GM19397 (cell line): ENCODE results near the gene CLCN7.
"Not testable (repeated sequence)": the region's sequence is repeated elsewhere in the genome, so short reads cannot be mapped to it uniquely, and the experiment has no call there.

ENCODE experiments used
- ATAC-seq: cut with Tn5 transposase; IDR thresholded peaks from one replicate; pipeline ENCODE4 v1.9.1; 2021; ENCODE audit warnings: mild to moderate bottlenecking, moderate library complexity; ENCODE audit not compliant: unreplicated experiment

Gene CLCN7

GRCh38 chr16:1488054-1488601 lies 13.3 kb upstream of the CLCN7 start:
- no peak for ATAC-seq

- no peak for ATAC-seq
These were observed 12.7 kb upstream of the CLCN7 start for GRCh38 chr16:1487395-1488053.

GRCh38 chr16:1486551-1487390 lies 11.9 kb upstream of the CLCN7 start:
- ATAC-seq: no peak

- ATAC-seq: no peak
These were observed 11.1 kb upstream of the CLCN7 start for GRCh38 chr16:1485847-1486496.

- ATAC-seq: no peak
These were observed 7.3 kb upstream of the CLCN7 start for GRCh38 chr16:1481906-1482835.

- ATAC-seq: not testable (repeated sequence)
These were observed 4.1 kb upstream of the CLCN7 start for GRCh38 chr16:1478937-1479336.

- ATAC-seq: no peak
These were observed 2.2 kb upstream of the CLCN7 start for GRCh38 chr16:1477033-1477432.

- no peak for ATAC-seq
These were observed 805 bp upstream of the CLCN7 start for GRCh38 chr16:1475552-1476114.

- ATAC-seq: no peak
These were observed 589 bp downstream of the CLCN7 start for GRCh38 chr16:1474082-1474795.

- no peak for ATAC-seq
These were observed 1.9 kb downstream of the CLCN7 start for GRCh38 chr16:1472974-1473373.

GRCh38 chr16:1471569-1472194 lies 3.1 kb downstream of the CLCN7 start:
- no peak for ATAC-seq

GRCh38 chr16:1470481-1471251 lies 4.2 kb downstream of the CLCN7 start:
- ATAC-seq: no peak

GRCh38 chr16:1469693-1470201 lies 5.1 kb downstream of the CLCN7 start:
- no peak for ATAC-seq

GRCh38 chr16:1469141-1469540 lies 5.7 kb downstream of the CLCN7 start:
- ATAC-seq: not testable (repeated sequence)

- ATAC-seq: no peak
These were observed 6.4 kb downstream of the CLCN7 start for GRCh38 chr16:1468426-1468810.

GRCh38 chr16:1466968-1467521 lies 7.8 kb downstream of the CLCN7 start:
- ATAC-seq: no peak

GRCh38 chr16:1466054-1466453 lies 8.8 kb downstream of the CLCN7 start:
- ATAC-seq: no peak

GRCh38 chr16:1465567-1465915 lies 9.3 kb downstream of the CLCN7 start:
- ATAC-seq: no peak
